GM19238 (cell line): ENCODE data around the gene KRT2.
"Not testable (repeated sequence)": the region's sequence is repeated elsewhere in the genome, so short reads cannot be mapped to it uniquely, and the experiment has no call there.

Experiments
- DNase-seq: peaks from one replicate; pipeline ENCODE4 v3.0.0; 2011; ENCODE audit warnings: low spot score; ENCODE audit not compliant: insufficient read length

The KRT2 gene

DNA sequence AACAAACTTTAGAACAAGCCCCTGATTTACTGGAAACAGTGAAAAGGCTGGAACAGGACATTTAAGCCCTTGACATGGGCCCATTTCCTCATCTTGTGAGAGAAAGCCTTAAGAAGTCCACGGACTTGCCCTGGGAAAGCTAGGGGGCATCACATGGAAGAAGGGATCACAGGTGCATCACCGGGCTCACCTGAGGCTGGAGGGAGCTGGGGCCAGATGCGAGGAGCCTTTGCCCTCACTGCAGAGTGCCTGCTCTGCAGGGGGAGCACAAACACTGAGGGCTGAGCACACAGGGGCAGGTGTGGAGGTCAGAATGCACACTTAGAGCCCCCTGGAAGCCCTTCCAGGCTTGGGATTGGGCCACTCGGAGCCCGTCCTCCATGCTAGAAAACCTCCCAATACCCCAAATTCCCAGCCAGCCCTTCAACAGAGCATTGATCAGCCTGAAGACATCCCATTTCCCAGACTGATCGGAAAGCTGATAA, 33.4 kb upstream of the KRT2 start:
- no peak for DNase-seq

DNA sequence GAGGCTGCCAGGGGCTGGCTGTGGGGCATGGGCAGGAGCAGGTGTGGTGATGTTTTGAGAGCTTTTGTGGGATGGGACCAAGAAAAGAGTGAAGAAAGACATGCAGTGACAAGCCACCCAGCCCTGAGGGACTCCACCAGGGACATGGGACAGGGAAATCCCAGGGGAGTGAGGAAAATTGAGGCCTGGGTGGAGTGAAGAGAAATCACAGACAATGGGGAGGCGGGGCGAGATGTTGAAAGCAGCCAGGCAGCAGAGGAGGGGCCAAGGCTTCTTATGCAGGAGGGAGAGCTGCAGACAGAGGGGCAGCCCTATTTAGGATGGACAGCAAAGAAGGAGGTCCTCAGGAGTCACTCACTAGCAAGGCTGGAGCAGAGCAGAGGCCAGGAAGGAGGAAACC, 32.4 kb upstream of the KRT2 start:
- DNase-seq, result no peak

DNA sequence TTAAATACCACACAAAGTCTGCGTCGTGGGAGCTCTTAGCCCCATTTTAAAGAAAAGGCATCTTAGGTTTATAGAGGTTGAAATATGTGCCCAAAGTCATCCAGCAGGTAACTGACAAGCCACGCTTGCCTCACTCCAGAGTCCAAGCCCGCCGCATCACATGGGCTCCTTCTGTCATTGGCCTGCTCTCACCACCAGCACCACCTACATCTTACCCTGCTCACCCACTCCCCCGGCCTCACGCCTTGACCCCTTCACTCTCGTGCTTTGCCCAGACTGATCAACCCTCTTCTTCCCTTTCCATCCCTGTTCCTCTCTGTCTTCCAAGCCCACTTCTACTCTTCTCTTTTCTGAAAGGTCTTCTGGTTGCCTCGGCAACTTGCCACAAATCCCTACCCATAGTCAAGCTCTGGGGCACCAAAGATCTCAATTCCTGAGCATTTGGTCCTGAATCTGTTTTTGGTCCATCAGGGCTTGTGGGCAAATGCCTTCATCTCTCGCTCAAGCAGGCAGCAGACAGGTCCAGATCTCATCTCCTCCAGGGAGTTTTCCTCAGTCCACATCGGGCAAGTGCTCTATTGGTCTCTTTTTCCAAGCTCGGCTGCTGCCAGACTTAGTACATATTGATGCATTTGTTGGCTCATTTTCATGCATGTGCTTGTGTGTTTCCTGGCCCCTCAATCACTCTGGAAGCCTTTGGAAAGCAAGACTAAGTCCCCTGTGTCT, 31.7 kb upstream of the KRT2 start:
- no peak for DNase-seq

DNA sequence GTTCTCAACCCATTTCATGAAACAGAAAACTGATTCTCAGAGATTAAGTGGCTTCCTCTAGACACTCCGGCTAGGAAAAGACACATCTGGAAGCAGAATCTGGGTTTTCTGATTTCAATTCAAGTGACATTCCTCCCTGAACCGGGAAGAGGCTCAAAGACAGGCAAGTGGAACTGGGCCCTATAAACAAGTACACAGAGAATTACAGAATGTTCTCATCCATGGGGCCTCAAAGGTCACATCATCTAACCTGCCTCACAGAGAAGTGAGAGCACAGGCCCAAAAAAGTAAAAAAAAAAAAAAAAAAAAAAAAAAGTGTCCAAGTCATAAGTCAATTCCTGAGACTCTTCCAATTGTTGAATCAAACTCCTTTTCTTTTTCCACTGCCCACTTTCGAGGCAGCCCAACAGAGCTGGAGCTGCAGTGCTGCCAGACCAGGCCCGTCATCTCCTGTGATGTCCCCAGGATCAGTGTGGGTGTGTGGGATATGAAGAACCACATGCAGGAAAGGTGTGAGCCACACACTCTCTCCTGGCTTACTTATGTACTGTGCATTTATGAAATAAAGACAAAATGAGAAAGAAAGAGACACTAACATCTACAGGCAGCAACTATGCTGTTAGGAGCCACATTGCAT, 31.0 kb upstream of the KRT2 start:
- no peak for DNase-seq

DNA sequence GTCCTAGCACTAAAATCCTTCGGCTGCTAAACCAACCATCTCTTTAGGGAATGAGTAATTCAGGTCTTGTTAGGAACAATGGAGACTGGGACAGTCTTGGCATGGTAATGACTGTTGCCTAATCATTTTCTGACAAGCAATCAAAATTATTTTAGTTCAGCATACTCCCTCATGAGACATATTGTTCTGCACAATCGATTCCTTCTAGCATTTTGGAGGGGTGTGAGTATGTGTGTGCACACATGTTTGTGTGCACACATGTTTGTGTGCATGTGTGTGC, 30.3 kb upstream of the KRT2 start:
- DNase-seq, result no peak

DNA sequence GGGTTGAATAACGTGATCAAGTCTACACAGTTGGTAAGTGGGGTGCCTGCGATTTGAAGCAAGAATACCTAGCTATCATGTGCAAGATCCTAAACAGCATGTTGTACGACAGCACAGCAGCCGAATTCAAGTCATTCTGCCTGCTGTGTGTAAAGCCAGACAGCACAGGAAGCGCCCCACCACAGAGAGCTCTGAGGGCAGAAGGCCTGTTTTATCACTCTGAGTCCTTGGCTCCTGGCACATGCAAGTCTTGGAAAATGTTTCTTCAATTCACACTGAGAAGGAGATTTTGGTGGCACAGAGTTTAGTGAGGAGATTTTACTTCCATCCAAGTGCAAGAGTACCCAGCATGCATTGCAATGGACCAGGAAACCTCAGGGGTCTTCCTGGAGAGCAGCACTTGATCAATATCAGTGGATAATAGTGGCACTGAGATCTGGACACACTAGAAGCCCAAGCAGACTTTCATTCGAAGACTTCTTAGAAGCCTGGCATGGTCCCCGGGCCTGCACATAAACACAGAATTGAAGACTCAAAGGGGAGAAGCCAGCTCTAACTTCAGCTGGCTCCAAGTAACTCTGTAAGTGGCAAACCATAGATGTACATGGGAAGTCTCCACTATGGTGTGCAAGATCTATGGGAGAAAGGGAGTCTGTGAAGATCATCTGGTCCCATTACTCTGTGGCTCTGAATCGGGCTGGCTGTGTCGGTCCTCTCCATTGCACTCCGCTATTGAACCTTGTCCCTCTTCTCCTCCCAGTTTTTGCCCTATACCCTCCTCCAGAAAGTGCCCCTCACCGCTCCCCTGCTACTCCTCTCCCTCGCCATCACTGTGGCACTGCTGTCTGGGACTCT, 29.7 kb upstream of the KRT2 start:
- DNase-seq, result no peak

DNA sequence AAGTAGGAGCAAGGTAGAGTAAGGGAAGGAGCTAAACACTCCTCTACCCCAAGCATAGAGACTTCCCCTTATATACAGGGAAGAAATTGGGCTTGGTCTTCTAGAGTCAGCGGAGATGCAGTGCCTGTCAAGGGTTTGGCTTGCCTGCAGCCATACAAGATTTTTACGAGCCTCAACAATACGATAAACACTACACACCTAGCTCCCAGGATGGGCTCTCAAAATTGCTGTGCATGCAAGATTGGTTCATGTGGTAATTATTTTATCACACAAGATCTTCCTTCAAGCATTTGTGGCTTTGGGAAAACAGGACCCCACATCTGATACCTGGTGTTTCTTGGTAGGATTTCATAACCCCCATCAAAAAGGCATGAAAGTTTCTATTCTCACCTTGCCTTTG, 28.4 kb upstream of the KRT2 start, which contains the start of gene KRT1:
Gene KRT1 (minus strand): TSS at position 45 of the 400 bp plus-strand sequence. CDS start 59 bp downstream, outside the sequence.
- DNase-seq, result no peak

DNA sequence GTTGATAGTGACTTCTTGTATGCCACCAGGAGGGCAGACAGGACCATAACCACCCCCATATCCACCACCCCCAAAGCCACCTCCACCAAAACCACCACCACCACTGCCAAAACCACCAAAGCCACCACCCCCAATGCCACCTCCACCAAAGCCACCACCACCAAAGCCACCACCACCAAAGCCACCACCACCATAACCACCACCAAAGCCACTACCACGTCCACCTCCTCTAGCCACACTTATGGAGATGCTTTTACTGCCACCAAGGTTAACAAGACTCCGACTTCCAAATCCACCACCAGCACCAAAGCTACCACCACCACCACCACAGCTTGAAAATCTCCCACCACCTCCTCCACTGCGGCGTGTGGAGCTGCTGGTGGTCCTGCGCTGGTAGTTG, 27.9 kb upstream of the KRT2 start:
- DNase-seq, result no peak

DNA sequence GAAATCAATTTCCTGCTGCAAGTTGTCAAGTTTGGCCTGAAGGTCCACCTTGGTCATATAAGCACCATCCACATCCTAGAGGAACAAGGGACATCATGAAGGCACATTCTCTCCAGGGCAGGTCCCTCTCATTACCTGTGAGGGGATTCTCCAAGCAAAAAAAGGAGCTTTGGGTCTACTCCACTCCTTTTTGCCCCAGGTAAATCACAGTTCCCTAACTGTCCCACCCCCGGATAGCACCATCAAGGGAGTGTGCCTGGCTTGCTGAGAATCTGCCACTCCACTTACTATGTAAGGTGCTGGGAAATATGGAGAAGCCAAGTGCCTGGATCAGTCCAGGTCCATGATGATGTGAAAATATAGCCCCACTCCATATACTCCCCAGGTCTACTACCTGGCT, 25.7 kb upstream of the KRT2 start:
- DNase-seq, result no peak

DNA sequence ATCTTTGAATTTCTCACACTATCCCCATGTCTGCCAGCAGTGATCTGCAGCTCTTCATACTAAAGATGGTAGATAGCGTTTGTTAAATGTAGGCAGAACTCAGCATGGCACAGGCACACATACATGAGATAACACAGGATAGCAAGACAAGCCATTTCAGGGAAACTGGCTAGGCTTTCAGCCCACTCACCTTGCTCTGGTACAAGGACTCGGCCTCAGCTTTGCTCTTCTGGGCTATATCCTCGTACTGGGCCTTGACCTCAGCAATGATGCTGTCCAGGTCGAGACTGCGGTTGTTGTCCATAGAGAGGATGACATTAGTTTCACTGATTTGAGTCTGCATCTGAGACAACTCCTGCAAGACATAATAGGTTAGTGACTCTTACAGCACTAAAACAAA, 25.1 kb upstream of the KRT2 start:
- no peak for DNase-seq

DNA sequence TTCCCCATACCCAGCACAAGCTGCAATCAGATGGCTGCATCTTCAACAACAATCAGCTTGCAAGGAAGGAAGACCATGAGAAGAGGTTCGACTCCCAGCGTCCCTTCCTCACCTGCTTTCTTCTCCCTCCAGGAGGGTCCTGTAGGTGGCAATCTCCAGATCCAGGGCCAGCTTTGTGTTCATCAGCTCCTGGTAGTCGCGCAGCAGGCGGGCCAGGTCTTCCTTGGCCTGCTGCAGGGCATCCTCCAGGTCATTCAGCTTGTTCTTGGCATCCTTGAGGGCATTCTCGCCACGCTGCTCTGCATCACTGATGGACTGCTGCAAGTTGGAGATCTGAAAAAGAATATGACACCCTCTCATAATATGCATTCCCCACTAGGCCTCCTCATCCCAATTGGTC, 24.2 kb upstream of the KRT2 start:
- DNase-seq, result no peak

DNA sequence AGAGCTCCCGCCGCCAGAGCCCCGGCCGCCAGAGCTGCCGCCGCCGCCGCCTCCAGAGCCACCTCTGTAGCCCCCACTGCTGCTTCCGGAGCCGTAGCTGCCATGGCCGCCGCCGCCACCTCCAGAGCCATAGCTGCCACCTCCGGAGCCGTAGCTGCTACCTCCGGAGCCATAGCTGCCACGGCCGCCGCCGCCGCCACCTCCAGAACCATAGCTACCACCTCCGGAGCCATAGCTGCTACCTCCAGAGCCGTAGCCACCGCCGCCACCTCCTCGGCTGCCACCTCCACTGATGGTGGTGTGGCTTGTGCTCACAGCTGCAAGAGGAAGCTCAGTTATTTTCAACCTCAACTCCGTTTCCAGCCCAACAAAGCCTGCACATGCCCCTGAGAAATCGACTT, 23.3 kb upstream of the KRT2 start:
- DNase-seq, result no peak

DNA sequence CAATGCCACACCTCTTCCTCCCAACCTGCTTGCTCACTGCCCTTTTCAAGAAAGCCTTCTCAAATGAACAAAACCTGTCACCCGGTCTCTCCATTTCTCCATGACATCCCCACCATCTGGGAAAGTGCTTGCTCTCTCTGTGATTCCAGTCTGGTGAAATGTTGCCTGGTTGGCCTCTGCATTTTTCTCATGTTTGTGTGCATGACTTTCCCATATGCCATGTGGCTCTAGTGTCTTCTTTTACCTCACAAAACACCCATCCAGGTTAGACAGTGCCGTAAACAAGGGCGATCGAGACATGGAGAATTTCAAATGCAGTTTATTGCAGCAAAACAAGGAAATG, 22.4 kb upstream of the KRT2 start:
- no peak for DNase-seq

DNA sequence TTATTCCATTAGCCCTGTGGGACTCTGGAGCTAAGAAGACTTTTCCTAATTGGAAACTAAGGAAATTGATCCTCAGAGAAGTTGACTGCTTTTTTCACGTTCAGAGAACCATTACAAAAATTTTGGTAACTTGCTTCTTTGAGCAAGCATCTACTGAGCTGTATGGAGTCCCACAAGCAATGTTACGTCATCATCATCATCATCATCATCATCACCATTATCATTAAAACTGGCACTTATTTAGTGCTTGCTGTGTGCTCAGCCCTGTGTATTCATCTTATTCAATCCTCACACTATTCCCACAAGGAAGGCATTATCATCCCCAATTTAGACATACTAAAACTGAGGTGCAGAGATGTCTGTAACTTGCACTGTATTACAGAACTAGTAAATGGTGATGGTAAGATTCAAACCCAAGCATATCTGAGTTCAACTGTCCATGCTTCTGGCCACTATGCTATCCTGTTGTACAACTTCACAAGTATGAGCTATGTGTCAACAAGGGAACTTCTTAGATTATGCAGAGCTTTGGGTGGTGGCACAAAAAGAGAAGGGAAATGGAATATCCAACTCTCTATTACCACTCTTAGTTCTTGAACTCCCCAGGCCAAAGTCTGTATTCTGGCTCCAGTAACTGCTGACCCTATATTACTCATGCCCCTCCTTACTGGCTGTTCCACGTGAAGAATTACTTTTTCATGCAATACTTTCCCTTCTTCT, 21.9 kb upstream of the KRT2 start:
- DNase-seq, result no peak

DNA sequence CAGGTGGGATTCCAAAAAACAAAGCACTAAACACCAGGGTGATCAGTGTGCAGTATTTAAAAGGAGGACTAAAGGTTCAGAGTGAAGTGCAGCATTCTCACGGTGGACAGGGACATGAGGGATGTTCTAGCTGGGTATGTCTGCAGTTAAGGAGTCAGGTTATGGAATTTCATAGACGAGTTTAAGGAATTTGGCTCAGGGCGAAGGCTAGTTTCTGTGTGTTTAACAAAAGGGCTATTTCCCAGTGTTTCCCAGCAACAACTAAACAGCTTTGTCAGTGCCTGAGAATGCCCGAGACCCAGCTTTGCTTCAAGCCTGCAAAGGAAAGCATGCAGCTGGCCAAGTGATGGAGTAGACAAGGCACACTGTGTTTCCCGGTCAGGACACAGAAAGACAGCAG, 21.2 kb upstream of the KRT2 start:
- no peak for DNase-seq

DNA sequence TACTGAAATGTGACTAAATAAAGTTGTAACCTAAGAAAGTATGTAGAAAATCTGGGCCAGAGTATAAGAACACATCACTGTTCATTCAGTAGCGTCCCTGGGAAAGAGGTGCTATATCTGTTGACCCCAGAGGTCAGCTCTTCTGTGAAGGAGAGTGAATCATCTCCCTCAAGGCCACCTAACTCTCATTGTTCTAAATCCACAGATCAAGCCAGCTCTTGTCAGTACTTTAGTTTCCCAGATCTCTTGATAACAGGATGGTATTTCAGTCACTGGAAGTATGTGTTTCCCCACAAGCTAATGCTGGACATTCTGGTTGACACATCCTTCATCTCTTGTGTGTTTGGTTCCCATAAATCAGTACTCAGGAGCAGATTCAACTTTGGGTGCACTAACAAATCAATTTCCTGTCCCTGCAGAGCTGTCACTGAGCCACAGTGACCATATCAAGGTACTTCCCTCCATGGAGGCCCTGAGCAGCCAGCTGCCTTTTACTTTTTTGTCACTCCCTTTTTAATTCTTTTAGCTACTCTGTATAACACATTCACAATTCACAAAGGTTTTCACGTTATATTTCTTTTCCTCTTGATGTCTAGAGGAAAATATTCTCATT, 20.4 kb upstream of the KRT2 start:
- DNase-seq, result no peak

DNA sequence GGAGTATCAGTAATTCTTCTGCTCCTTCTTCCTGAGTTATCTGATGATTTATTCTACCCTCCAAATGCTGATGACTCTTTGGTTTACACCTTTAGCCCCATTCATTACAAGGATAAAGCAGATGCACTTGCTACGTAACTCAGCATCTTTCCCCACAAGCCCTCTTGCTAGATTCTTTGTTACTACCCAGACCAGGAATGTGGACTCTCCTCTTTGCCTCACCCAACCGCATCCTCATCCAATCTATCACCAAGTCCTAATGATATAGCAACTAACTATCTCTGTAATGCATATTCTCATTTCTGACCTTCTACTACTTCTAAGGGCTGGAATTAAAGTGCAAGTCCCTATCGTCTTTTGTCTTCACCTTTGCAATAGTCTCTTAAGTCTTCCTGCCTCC, 18.9 kb upstream of the KRT2 start:
- no peak for DNase-seq

DNA sequence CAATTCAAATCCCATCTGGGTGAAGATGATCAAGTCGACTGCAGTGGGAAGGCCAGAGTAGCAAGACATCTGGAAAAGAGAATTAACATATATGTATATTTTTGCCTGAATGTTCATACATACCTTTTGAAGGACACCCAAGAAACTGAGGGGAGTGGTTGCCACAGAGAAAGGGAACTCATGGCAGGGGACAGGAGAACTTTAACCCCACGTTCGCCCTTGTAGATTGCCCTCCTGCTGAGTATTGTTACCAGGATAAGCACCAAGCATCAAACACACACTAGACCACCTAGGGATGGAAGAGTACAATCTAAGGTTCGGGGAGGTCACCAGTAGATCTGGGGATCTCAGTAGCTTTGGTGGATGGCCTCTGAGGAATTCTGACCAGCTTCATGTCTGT, 18.5 kb upstream of the KRT2 start:
- no peak for DNase-seq

DNA sequence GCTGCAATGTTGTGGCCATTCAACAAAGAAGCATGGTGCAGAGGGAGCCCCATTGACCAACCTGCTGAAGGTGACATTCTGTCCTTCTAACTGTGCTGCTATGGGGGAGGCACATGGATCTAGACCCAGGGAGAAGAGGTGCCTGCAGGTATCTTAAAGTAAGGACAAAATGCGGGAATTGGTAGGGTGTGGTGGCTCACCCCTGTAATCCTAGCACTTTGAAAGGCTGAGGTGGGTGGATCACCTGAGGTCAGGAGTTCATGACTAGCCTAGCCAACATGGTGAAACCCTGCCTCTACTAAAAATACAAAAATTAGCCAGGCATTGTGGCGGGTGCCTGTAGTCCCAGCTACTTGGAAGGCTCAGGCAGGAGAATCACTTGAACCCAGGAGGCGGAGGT, 17.9 kb upstream of the KRT2 start:
- not testable (repeated sequence) for DNase-seq

DNA sequence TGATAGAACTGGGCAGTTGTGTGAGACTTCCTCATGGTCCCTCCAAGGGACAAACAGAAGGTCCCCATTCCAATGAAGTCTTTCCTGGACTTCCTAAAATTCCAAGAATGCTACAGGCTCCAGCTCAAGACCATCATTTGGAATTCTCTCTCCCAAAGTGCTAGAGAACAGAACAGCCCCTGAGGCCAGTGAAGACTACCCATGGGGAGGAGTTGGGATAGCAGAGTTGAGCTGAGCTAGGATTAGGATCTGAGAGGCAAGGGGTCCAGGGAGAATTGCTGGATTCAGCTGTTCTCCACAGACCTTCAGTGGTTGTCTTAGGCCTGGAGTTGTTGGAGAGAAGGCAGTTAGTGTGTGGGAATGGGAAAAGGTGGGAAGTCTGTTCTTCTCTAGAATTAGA, 17.4 kb upstream of the KRT2 start:
- no peak for DNase-seq

DNA sequence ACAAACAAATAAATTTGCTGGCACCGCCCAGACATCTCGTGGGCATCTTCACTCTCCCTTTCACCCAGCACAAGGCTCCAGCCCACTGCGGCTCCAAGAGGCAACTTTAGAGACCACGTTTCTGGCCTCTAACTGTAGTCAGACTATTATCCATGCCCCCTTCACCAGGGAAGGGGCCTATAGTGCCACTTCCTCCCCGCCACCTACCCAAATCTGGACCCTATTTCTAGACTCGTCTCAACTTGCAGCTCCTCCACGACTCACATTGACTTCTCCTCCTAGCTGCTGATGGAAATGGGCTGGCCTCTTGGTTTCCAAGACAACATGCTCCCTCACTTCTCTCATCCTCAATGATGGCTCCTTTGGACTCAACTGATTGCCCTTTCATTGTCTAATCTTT, 15.9 kb upstream of the KRT2 start:
- DNase-seq, result no peak

DNA sequence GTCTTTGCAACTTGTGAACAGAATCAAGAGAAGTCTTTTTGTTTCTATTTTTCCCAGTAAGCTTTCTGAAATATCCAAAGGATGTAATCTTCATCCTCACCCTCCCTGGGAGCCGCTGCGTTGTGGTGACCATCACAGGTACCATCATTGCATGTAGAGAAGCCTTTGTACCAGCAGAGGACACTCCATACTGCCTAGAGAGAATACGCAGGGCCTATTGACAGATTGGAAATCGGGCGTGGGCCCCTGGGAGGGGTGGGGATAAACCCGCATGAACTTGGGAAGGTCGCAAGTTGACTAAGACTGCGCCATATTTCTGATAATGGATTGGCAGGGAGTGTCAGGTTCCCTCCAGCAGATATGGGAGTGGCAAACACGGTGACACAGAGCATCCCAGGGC, 15.5 kb upstream of the KRT2 start:
- DNase-seq, result no peak
